ENCODE results near the gene FN3K. TPM values are rescaled to one million over a fixed set of nuclear protein-coding genes. Genes with fewer than 3 reads are reported as not detected.

The FN3K gene
- 10 to 100 TPM in 1 of 4 donors, 1 to 10 TPM in 3; 3.4 to 22.7 (median 6.5) TPM for total RNA-seq

DNA sequence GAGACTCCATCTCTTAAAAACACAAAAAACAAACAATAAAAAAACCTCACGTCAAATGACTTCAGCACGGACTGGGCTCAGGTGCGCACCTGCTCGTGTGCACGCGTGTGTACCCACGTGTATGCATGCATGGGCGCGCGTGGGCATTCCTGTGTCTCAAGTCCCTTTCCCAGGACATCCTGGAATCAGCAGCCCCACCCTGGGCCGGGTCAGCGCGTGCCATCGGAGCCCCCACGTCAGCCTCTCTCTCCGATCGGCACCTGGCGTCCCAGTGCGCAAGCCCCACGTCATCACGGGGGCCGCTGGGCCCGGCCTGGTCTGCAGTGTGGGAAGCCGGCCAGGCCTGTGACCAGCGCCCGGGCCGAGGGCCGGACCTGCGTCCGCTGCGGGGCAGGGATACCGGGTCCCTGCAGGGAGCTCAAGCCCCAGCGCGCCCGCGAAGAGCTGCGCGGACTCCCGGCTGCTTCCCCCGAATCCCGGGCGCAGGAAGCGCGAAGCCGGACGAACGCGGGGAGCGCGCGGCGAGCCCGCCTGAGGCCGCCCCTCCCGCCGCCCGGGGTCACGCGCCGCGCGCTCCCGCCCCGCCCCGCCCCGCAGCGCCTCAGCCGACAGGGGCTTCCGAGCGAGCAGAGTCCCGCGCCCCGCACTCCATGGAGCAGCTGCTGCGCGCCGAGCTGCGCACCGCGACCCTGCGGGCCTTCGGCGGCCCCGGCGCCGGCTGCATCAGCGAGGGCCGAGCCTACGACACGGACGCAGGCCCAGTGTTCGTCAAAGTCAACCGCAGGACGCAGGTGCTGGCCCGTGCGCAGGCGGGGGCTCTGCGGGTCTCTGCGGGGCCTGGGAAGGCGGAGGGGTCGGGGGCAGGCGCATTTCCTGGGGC lies at the start of gene FN3K:
TSS of gene FN3K (plus strand) at position 629 of the 880 bp plus-strand sequence. CDS start at position 651, 22 bp downstream.
- peaks cover 10 to 35% (median 30%) of the 10 kb centered on the region in 4 donors for H3K4me1 ChIP-seq
- H3K27me3 ChIP-seq: no peaks in the 10 kb centered on the region
- H3K27ac ChIP-seq (replicated peaks in 1 of 4): peak within 1 kb of the TSS; percentile 87 to 91 (median 88)
- H3K36me3 ChIP-seq: peaks cover 9 to 40% (median 23%) of the 10 kb centered on the region in 4 donors
- H3K9me3 ChIP-seq: peaks cover 0 to 5% (median 0%) of the 10 kb centered on the region in 4 donors
- DNase-seq (ENCODE audit: extremely low spot score): no peak
- peak within 1 kb of the TSS; percentile 78 to 94 (median 87) for H3K4me3 ChIP-seq
- TF ChIP-seq POLR2AphosphoS5 (IDR thresholded peaks at IDR 0.05) (peak; percentile 73), POLR2A (IDR thresholded peaks at IDR 0.05; ENCODE audit: low read depth) (no peak), EP300 (IDR thresholded peaks at IDR 0.05) (peak; percentile 78)
- TF ChIP-seq, protein P1, sequence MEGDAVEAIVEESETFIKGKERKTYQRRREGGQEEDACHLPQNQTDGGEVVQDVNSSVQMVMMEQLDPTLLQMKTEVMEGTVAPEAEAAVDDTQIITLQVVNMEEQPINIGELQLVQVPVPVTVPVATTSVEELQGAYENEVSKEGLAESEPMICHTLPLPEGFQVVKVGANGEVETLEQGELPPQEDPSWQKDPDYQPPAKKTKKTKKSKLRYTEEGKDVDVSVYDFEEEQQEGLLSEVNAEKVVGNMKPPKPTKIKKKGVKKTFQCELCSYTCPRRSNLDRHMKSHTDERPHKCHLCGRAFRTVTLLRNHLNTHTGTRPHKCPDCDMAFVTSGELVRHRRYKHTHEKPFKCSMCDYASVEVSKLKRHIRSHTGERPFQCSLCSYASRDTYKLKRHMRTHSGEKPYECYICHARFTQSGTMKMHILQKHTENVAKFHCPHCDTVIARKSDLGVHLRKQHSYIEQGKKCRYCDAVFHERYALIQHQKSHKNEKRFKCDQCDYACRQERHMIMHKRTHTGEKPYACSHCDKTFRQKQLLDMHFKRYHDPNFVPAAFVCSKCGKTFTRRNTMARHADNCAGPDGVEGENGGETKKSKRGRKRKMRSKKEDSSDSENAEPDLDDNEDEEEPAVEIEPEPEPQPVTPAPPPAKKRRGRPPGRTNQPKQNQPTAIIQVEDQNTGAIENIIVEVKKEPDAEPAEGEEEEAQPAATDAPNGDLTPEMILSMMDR (IDR thresholded peaks at IDR 0.05): no peak
- 10% methylated on average over 23 of the region's 101 CpGs for WGBS
- intact Hi-C loops (cut with DNase I): no loop called here

DNA sequence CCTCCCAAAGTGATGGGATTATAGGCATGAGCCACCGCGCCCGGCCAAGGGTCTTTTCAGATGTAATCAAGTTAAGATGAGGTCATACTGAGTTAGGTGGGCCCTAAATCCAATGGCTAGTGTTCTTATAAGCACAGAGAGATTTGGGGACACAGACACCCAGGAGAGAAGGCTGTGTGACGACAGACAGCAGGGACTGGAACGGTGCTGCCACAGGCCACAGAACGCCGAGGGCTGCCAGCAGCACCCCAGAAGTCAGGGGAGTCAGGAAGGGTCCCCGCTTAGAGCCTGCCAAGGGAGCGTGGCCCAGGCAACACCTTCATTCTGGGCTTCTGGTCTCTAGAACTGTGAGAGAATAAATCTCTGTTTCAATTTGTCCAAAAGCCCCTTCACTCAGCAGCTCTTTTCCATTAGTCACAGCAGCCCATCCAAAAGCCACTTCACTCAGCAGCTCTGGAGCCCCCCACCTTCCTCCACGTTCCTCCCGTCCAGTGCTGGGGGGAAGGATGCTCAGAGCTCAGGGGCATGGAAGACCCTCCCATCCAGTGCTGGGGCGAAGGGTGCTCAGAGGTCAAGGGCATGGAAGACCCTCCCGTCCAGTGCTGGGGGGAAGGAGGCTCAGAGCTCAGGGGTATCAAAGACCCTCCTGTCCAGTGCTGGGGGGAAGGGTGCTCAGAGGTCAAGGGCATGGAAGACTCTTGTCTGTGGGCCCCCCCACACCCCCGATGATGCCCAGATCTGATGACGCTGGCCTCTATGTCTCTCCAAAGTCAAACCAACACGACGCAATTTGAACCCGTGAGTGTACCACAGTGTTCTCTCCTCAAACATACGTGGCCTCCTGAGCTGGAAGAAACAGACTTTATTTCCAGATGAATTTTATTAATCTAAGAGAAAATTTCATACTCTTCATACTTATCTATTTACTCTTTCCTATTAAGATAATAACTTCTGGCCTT lies 48.8 kb upstream of the FN3K start:
- no peak for DNase-seq (ENCODE audit: extremely low spot score)
- peaks cover 0 to 22% (median 9%) of the 10 kb centered on the region in 4 donors for H3K36me3 ChIP-seq
- no peak overlapping the region for H3K4me3 ChIP-seq
- H3K4me1 ChIP-seq: no peaks in the 10 kb centered on the region
- intact Hi-C loops (cut with DNase I): no loop called here
- TF ChIP-seq, protein P1 (IDR thresholded peaks at IDR 0.05): no peak
- no peak for TF ChIP-seq POLR2A (IDR thresholded peaks at IDR 0.05; ENCODE audit: low read depth)
- TF ChIP-seq POLR2AphosphoS5 (IDR thresholded peaks at IDR 0.05): no peak
- no peak for TF ChIP-seq EP300 (IDR thresholded peaks at IDR 0.05)
- peaks cover 0 to 1% (median 0%) of the 10 kb centered on the region in 4 donors for H3K9me3 ChIP-seq
- no peak overlapping the region for H3K27ac ChIP-seq (replicated peaks in 1 of 4)
- WGBS: 87% methylated on average over 19 of the region's 19 CpGs
- H3K27me3 ChIP-seq: no peaks in the 10 kb centered on the region

DNA sequence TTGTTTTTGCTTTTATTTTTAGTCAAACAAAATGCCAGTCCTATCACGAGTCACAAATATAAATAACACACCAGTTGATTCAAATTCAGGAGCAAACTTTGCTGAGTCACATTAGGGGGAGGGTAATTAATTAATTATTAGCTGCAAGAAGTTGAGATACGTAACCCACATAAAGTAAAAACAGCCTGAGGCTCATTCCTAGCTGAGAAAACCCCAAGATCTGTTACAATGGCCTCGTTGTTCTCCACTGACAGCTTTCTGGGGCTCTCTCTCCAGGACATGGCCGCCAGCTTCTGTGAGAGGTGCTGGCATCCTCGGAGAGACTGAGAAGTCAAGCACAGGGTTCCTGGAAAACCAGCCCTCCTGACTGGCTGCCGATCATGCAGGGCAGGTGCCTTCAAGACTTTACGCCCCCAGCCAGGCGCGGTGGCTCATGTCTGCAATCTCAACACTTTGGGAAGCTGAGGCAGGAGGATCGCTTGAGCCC lies 48.0 kb upstream of the FN3K start:
- DNase-seq (ENCODE audit: extremely low spot score): no peak
- no peaks in the 10 kb centered on the region for H3K4me1 ChIP-seq
- H3K27me3 ChIP-seq: no peaks in the 10 kb centered on the region
- no peaks in the 10 kb centered on the region for H3K9me3 ChIP-seq
- no peak overlapping the region for H3K4me3 ChIP-seq
- no peak overlapping the region for H3K27ac ChIP-seq (replicated peaks in 1 of 4)
- TF ChIP-seq EP300 (IDR thresholded peaks at IDR 0.05) (no peak), POLR2A (IDR thresholded peaks at IDR 0.05; ENCODE audit: low read depth) (no peak), POLR2AphosphoS5 (IDR thresholded peaks at IDR 0.05) (no peak)
- TF ChIP-seq, protein P1 (IDR thresholded peaks at IDR 0.05): no peak
- WGBS: 92% methylated on average over 9 of the region's 10 CpGs
- intact Hi-C loops (cut with DNase I): no loop called here
- peaks cover 0 to 24% (median 9%) of the 10 kb centered on the region in 4 donors for H3K36me3 ChIP-seq

DNA sequence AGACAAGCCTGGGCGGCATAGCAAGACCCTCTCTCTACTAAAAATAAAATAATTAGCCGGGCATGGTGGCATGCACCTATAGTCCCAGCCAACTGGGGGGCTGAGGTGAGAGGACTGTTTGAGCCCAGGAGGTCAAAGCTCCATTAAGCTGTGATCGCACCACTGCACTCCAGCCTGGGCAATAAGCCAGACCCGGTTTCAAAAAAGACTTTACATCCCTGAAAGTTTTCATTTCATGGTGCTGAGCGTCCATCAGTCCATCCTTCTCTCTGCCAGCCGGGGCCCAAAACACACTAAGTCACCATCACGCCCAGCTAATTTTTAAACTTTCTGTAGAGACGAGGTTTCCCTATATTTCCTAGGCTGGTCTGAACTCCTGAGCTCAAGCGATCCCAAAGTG lies 47.5 kb upstream of the FN3K start:
- TF ChIP-seq EP300 (IDR thresholded peaks at IDR 0.05): no peak
- no peak for TF ChIP-seq POLR2AphosphoS5 (IDR thresholded peaks at IDR 0.05)
- TF ChIP-seq, protein P1 (IDR thresholded peaks at IDR 0.05): no peak
- TF ChIP-seq POLR2A (IDR thresholded peaks at IDR 0.05; ENCODE audit: low read depth): no peak
- Histone ChIP-seq H3K27ac (replicated peaks in 1 of 4) (no peak overlapping the region), H3K4me3 (no peak overlapping the region), H3K27me3 (no peaks in the 10 kb centered on the region), H3K36me3 (peaks cover 0 to 24% (median 9%) of the 10 kb centered on the region in 4 donors), H3K4me1 (no peaks in the 10 kb centered on the region), H3K9me3 (no peaks in the 10 kb centered on the region)
- intact Hi-C loops (cut with DNase I): no loop called here
- over 99% methylated on average over 9 of the region's 9 CpGs for WGBS
- no peak for DNase-seq (ENCODE audit: extremely low spot score)

Data from esophagus muscularis mucosa (tissue), 4 donors.